ENCODE measurements around the gene GBF1. TPM values are rescaled to one million over a fixed set of nuclear protein-coding genes. Genes with fewer than 3 reads are reported as not detected.

Gene GBF1
- total and polyA plus RNA-seq, 2 of the 13 experiments (the other 11 are each of a cell fraction or from before 2014, with no cell fraction given): 17.1 to 21.9 TPM

- TF ChIP-seq ZNF646 (CRISPR knock-in tag; IDR thresholded peaks at IDR 0.05) (0 out of 2 replicates have a peak, but pooled peaks have one; percentile 26), DNMT3B (CRISPR knock-in tag; conservative IDR thresholded peaks at IDR 0.05) (peak; percentile 47; the same call in 1 of the 2 replicates), ASH2L (IDR thresholded peaks at IDR 0.05; ENCODE audit: insufficient read length, low read depth, low read length) (peak; percentile 63), DZIP1 (CRISPR knock-in tag; IDR thresholded peaks at IDR 0.05) (no peak), NFATC3 (CRISPR knock-in tag; IDR thresholded peaks at IDR 0.05) (no peak), RELA (CRISPR knock-in tag; IDR thresholded peaks at IDR 0.05) (no peak), KDM2A (CRISPR knock-in tag; IDR thresholded peaks at IDR 0.05; ENCODE audit: borderline replicate concordance, low read depth) (no peak), ZNF879 (CRISPR knock-in tag; IDR thresholded peaks at IDR 0.05) (no peak), ZNF274 (CRISPR knock-in tag; IDR thresholded peaks at IDR 0.05) (0 out of 2 replicates have a peak, but pooled peaks have one; percentile 59), HNF4G (IDR thresholded peaks at IDR 0.05; ENCODE audit: borderline replicate concordance, low read depth, low read length) (no peak; the same call in 1 of the 2 replicates), HNF4G (CRISPR knock-in tag; IDR thresholded peaks at IDR 0.05; ENCODE audit: borderline replicate concordance, low read depth) (0 out of 2 replicates have a peak, but pooled peaks have one; percentile 28), TRIM24 (CRISPR knock-in tag; IDR thresholded peaks at IDR 0.05) (no peak), ZNF790 (CRISPR knock-in tag; IDR thresholded peaks at IDR 0.05; ENCODE audit: borderline replicate concordance) (peak; percentile 52; the same call in 1 of the 2 replicates), ZNF281 (CRISPR knock-in tag; IDR thresholded peaks at IDR 0.05; ENCODE audit: borderline replicate concordance) (no peak), ZNF432 (CRISPR knock-in tag; IDR thresholded peaks at IDR 0.05; ENCODE audit: borderline replicate concordance) (no peak)
These were observed 560 bp downstream of the GBF1 start (continued) for GRCh38 chr10:102245932-102246251.
